GM21825 (cell line): ENCODE measurements around the gene CHST12.
"Not testable (repeated sequence)": the region's sequence is repeated elsewhere in the genome, so short reads cannot be mapped to it uniquely, and the experiment has no call there.

Source experiments
- ATAC-seq: cut with Tn5 transposase; IDR thresholded peaks from one replicate; pipeline ENCODE4 v1.9.1; 2021; ENCODE audit warnings: mild to moderate bottlenecking, moderate library complexity; ENCODE audit not compliant: unreplicated experiment

The CHST12 gene

GRCh38 chr7:2377492-2377891 is 25.9 kb upstream of the CHST12 start:
- not testable (repeated sequence) for ATAC-seq

GRCh38 chr7:2378125-2378524 is 25.3 kb upstream of the CHST12 start:
- not testable (repeated sequence) for ATAC-seq

- no peak for ATAC-seq
Measured at GRCh38 chr7:2379161-2379560, 24.2 kb upstream of the CHST12 start.

GRCh38 chr7:2379821-2380450 is 23.5 kb upstream of the CHST12 start:
- no peak for ATAC-seq

GRCh38 chr7:2380461-2380860 is 22.9 kb upstream of the CHST12 start:
- no peak for ATAC-seq

- ATAC-seq, result no peak
Measured at GRCh38 chr7:2381227-2381626, 22.2 kb upstream of the CHST12 start.

GRCh38 chr7:2381881-2382509 is 21.4 kb upstream of the CHST12 start:
- no peak for ATAC-seq

- no peak for ATAC-seq
Measured at GRCh38 chr7:2383543-2384274, 19.7 kb upstream of the CHST12 start.

- ATAC-seq, result no peak
Measured at GRCh38 chr7:2384354-2385243, 18.8 kb upstream of the CHST12 start.

GRCh38 chr7:2386122-2386521 is 17.3 kb upstream of the CHST12 start:
- not testable (repeated sequence) for ATAC-seq

GRCh38 chr7:2386964-2387669 is 16.3 kb upstream of the CHST12 start:
- ATAC-seq, result no peak

GRCh38 chr7:2387897-2388636 is 15.3 kb upstream of the CHST12 start:
- ATAC-seq, result no peak

GRCh38 chr7:2388637-2388954 is 14.8 kb upstream of the CHST12 start:
- ATAC-seq, result no peak

GRCh38 chr7:2390020-2390816 is 13.2 kb upstream of the CHST12 start:
- not testable (repeated sequence) for ATAC-seq

GRCh38 chr7:2393706-2394105 is 9.7 kb upstream of the CHST12 start:
- no peak for ATAC-seq

- no peak for ATAC-seq
Measured at GRCh38 chr7:2394566-2395082, 8.8 kb upstream of the CHST12 start.

- no peak for ATAC-seq
Measured at GRCh38 chr7:2398506-2398905, 4.9 kb upstream of the CHST12 start.

GRCh38 chr7:2399848-2400587 is 3.4 kb upstream of the CHST12 start:
- no peak for ATAC-seq
